H1 (cell line): ENCODE results near the gene COX6A2. TPM values are rescaled to one million over a fixed set of nuclear protein-coding genes. Genes with fewer than 3 reads are reported as not detected.

ENCODE experiments used
- POU5F1 ChIP-seq: IDR thresholded peaks from 2 replicates; pipeline ENCODE4 v1.6.1; 2011; ENCODE audit warnings: low read depth, mild to moderate bottlenecking, low read length, moderate library complexity
- polyA plus RNA-seq, 7 experiments: library from polyadenylated mRNA; depleted of rRNA in 3 of 7; stranded (reverse) in 5 of 7; unstranded in 2 of 7; fragments of >200 nt in 5 of 7; fragments of 200-250 nt in 2 of 7; gene quantifications; 1 replicate in 5 of 7; 2 replicates in 1 of 7; 4 replicates in 1 of 7; pipeline versions ENCODE4 v1.2.1 to v1.2.3, GENCODE V29; 2011 to 2013; ENCODE audit warnings: missing spikeins in 2 of 7, mixed read lengths in 2 of 7
- total RNA-seq: library from RNA; stranded (reverse); fragmentation: NEBNext Ultra II Directional; extraction: Animal tissue kit (Norgen Biotek cat#: 25700); gene quantifications from 2 replicates; pipeline ENCODE4 v1.2.1, GENCODE V29; 2021

COX6A2 gene
- total and polyA plus RNA-seq, 2 of the 8 experiments (the other 6 are each of a cell fraction or from before 2014, with no cell fraction given), result 0.79 TPM; not detected in 1

GRCh38 chr16:31400191-31400590 lies 28.0 kb downstream of the COX6A2 start (continued):
- TF ChIP-seq POU5F1, result no peak
